GM21447 (cell line): ENCODE measurements around the gene DYRK1A.

Source experiments
- ATAC-seq: cut with Tn5 transposase; IDR thresholded peaks from one replicate; pipeline ENCODE4 v1.9.1; 2021; ENCODE audit not compliant: unreplicated experiment

DYRK1A gene

GRCh38 chr21:37384416-37384815 lies 17.8 kb downstream of the DYRK1A start:
- no peak for ATAC-seq

GRCh38 chr21:37385179-37385765 lies 18.7 kb downstream of the DYRK1A start:
- no peak for ATAC-seq

DNA sequence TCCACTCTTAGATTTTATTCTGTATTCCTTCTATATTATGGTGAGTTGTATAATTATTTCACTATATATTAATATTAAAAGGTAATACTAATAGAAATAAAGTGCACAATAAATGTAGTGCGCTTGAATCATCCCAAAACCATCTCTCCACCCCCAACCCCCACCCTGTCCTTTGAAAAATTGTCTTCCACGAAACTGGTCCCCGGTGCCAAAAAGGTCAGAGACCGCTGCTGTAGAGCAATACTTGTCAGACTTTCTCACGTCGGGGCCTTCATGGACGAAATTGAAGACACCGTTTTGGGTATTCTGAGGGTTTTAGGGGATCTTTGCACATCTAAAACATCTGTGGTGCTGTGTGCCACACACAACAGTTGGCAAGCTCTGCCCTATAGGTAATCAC lies 19.6 kb downstream of the DYRK1A start:
- no peak for ATAC-seq

DNA sequence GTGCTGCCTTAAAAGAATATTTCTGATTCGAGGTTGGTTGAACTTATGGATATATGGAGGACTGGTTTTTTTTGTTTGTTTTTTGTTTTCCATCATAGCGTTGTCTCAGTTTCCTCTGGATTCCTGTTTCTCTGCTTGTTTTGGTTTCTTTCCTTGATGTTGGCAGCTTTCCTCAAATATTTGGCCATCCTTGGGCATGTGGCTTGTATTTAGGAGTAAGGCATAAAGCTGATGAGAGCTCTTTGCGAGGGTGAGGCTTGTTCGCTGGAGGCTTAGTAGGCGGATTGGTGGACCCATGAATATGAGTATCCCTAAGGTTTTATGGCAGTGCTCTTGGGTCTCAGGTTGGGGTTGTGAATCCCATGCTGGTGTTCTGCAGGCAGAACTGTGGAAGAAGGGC lies 22.9 kb downstream of the DYRK1A start:
- no peak for ATAC-seq

- no peak for ATAC-seq
These were observed 25.1 kb downstream of the DYRK1A start for GRCh38 chr21:37391666-37392065.

GRCh38 chr21:37392441-37392840 lies 25.9 kb downstream of the DYRK1A start:
- ATAC-seq = no peak

DNA sequence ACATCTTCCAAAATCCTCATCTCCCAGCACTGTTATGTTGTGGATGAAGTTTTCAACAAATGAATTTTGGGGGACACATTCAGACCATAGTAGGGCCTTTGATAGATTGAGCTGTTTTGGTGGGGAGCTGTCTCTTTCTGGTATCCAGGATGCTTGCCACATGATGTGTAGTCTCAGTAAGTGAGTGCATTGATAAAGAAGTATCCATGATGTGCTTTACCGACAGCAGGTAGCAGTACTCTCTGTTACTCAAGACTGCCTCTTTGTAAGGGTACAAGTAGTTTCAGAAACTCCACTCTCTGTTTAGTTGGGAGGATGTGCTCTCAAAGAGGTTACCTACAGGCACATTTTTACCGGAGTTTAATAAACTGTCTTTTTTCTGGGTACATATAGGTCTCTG lies 26.5 kb downstream of the DYRK1A start:
- no peak for ATAC-seq

- ATAC-seq = no peak
These were observed 27.2 kb downstream of the DYRK1A start for GRCh38 chr21:37393786-37394185.

DNA sequence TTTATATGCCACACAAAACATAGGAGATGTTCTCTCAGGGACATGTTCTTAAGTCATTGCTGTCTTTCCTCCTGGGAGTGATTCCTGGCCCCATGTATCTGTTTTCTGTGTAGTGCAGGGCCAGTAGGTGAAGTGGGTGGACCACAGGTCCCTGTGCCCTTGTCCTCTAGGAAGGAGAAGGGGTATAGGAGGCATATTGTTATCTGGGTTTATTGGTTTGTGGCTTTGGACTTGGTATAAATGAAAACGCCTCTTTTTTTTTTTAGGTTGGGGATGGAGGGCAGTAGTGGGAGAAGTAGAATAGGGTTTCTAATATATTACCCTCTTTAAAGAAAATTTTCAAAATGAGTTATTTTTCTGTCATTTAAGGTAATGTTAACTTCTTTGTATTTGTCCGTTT lies 29.4 kb downstream of the DYRK1A start:
- no peak for ATAC-seq

DNA sequence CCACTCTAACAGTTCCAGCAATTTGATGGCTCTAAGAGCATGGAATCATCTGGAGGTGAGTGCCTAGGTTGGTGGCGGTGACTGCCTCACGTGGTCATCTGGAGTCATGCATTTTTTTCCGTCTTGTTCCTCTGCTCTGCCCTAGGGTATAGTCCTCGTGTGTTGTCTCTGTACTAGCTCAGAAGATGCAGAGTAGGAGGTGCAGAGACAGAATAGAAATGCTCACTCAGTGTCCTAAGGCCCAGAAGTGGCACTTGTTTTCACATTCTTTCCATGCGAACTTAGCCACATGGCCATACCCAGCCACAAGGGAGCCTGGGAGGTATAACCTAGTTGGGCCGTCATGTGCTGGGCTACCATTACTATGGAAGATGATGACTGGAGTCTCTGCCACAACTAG lies 30.3 kb downstream of the DYRK1A start:
- no peak for ATAC-seq

DNA sequence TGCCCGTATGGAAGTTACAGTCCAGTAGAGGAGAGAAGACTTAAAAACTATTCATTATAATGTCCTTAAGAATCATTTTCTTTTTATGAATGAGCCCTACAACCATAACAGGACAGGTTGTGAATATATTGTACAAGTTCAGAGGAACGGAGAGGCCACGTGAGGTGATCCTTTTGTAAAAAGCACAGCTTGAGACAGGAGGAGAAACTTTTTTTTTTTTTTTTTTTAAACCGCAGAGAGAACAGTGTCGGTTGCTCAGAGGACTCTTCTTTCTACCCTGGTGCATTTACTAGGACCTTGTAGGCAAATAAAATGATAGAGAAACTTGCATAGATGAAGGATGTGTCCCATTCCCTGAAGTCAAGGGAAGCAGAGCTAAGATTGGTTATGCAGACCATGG lies 32.1 kb downstream of the DYRK1A start:
- no peak for ATAC-seq

DNA sequence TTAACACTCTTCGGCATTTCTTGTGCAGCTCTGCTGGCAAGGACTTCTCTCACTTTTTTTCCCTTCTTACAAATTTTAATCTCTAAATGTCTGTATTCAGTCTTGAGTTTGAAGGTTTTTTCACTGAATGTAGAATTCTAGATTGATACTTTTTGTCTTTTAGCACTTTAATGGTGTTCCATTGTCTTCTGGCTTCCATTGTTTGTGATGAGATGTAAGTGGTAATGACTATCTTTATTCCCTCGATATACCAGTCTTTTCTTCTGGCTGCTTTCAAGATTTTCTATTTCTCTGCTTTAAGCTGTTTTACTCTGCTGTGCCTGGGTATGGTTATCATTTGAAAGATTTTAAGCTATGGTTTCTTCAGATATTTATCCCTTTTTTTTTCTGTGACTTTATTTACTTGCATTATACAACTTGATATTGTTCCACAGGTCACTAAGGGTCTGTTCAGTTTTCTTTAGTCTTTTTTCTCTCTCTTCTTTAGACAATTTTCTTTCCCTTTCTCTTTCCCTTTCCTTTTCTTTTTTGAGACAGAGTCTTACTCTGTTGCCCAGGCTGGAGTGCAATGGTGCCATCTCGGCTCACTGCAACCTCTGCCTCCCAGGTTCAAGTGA lies 35.8 kb downstream of the DYRK1A start:
- ATAC-seq = no peak

- ATAC-seq = no peak
These were observed 39.1 kb downstream of the DYRK1A start for GRCh38 chr21:37405629-37406028.

GRCh38 chr21:37407719-37408420 lies 41.3 kb downstream of the DYRK1A start:
- ATAC-seq = peak; percentile 60

GRCh38 chr21:37408464-37409193 lies 42.1 kb downstream of the DYRK1A start:
- ATAC-seq = no peak

GRCh38 chr21:37410639-37411038 lies 44.1 kb downstream of the DYRK1A start:
- ATAC-seq = no peak

GRCh38 chr21:37412603-37413360 lies 46.2 kb downstream of the DYRK1A start:
- ATAC-seq = no peak

DNA sequence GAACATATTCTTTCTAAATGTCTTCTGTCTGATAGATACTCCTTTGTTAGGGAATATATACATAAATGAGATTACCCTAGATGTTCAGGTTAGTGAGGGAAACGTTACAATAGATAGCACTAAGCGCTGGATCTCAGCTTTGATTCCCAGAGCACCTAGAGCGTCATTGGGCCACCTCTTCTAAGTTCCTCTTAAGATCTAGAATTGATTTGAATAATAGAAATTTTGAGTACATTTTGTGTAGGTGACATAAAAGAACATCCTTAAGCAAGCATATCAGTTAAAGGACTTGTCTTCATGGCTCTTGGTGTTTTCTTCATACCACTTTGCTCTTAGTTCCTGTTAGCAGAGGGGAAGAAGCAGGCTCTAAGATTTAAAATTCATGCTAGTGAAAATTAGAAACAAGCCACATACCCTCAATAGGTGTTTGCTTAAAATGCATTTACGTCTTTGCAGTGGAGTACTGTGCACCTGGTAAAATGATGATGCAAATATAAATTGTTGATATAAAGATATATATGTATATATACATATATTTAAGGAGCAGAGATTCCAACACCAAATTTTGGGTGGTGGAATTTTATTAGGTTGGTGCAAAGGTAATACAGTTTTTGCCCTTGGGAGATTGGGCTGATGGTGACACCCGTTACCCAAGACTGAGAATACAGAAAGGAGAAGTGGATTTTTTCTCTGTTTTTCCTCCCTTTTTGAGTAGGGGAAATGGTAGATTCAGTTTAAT lies 47.1 kb downstream of the DYRK1A start:
- no peak for ATAC-seq

GRCh38 chr21:37414292-37415253 lies 48.0 kb downstream of the DYRK1A start:
- ATAC-seq = no peak
